ENCODE measurements around the gene KCTD13. TPM values are rescaled to one million over a fixed set of nuclear protein-coding genes. Genes with fewer than 3 reads are reported as not detected.

The KCTD13 gene
- total RNA-seq, 1 donor from 2014 or later, result 302 TPM

GRCh38 chr16:29857133-29857760 lies 68.8 kb downstream of the KCTD13 start:
- Histone ChIP-seq H3K27ac (no peak overlapping the region), H3K4me3 (no peak overlapping the region), H3K4me1 (peaks cover 4 to 25% of the 10 kb centered on the region in 2 donors), H3K27me3 (no peaks in the 10 kb centered on the region), H3K9me3 (no peaks in the 10 kb centered on the region), H3K36me3 (peaks cover 12 to 25% of the 10 kb centered on the region in 2 donors)
- intact Hi-C loops (cut with DNase I), result no loop called here
- no peak for TF ChIP-seq CTCF (IDR thresholded peaks at IDR 0.05)
- DNase-seq (ENCODE audit: low spot score in 2 of 2), result no peak

Other genes starting within 250 kb of the KCTD13 start
- gene QPRT, start 247.0 kb downstream of the KCTD13 start, total RNA-seq, result 5.7 TPM
- gene C16orf54, start 180.2 kb downstream of the KCTD13 start, total RNA-seq, result 0.21 TPM
- 0.21 TPM for gene ZG16, start 148.0 kb downstream of the KCTD13 start, total RNA-seq
- gene KIF22, start 135.5 kb downstream of the KCTD13 start, total RNA-seq, result 28.6 TPM
- 146 TPM for gene MAZ, start 119.7 kb downstream of the KCTD13 start, total RNA-seq
- gene PRRT2, start 114.0 kb downstream of the KCTD13 start, total RNA-seq, result 5.0 TPM
- gene PAGR1, start 110.1 kb downstream of the KCTD13 start, total RNA-seq, result 54.3 TPM
- 244 TPM for gene MVP, start 105.8 kb downstream of the KCTD13 start, total RNA-seq
- gene CDIPT, start 63.0 kb downstream of the KCTD13 start, total RNA-seq, result 174 TPM
- 0.21 TPM for gene SEZ6L2, start 26.7 kb downstream of the KCTD13 start, total RNA-seq
- gene ASPHD1, start 25.7 kb downstream of the KCTD13 start, total RNA-seq, result not detected
- gene TMEM219, start 35.9 kb upstream of the KCTD13 start, total RNA-seq, result 49.2 TPM
- gene TAOK2, start 47.6 kb upstream of the KCTD13 start, total RNA-seq, result 101 TPM
- 2.0 TPM for gene HIRIP3, start 69.4 kb upstream of the KCTD13 start, total RNA-seq
- gene INO80E, start 70.0 kb upstream of the KCTD13 start, total RNA-seq, result 44.1 TPM
- not detected for gene DOC2A, start 84.8 kb upstream of the KCTD13 start, total RNA-seq
- not detected for gene C16orf92, start 97.0 kb upstream of the KCTD13 start, total RNA-seq
- not detected for gene TLCD3B, start 105.0 kb upstream of the KCTD13 start, total RNA-seq
- gene ALDOA, start 139.5 kb upstream of the KCTD13 start, total RNA-seq, result 1,202 TPM
- 50.7 TPM for gene PPP4C, start 149.8 kb upstream of the KCTD13 start, total RNA-seq
- 0.75 TPM for gene TBX6, start 165.7 kb upstream of the KCTD13 start, total RNA-seq
- 98.6 TPM for gene YPEL3, start 170.0 kb upstream of the KCTD13 start, total RNA-seq
- 0.53 TPM for gene GDPD3, start 187.3 kb upstream of the KCTD13 start, total RNA-seq
- gene MAPK3, start 197.0 kb upstream of the KCTD13 start, total RNA-seq, result 115 TPM

All from ascending aorta (tissue), 2 donors.